NOMO-1 (cell line): ENCODE measurements around the gene HELZ.
A peak's percentile ranks its signal among the peaks of the same experiment; 100 is the strongest.

ENCODE experiments used
- DNase-seq, 2 experiments: peaks; one replicate each; lab custom pipeline; 2025; ENCODE audit not compliant: unreplicated experiment in 2 of 2; lab: John Stamatoyannopoulos, UW

HELZ gene

DNA sequence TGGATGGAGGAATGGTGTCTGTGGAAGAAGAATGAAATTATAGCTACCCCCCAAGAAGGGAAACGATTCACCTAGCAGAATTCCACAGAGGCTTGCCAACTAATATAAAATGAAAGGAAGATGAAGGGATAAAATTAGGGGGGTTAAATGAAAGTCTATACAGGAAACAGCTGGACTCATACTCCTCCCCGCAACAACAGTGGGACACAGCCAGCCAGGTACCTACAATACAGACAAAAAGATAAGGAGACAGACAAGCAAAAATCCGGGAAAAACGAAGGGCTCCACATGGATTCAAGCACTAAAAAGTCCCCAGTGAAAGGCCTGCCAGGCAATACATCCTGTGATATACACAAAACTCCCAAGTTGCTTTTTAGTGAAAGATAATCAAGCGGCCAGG is 152.7 kb downstream of the HELZ start:
- no peak for DNase-seq

DNA sequence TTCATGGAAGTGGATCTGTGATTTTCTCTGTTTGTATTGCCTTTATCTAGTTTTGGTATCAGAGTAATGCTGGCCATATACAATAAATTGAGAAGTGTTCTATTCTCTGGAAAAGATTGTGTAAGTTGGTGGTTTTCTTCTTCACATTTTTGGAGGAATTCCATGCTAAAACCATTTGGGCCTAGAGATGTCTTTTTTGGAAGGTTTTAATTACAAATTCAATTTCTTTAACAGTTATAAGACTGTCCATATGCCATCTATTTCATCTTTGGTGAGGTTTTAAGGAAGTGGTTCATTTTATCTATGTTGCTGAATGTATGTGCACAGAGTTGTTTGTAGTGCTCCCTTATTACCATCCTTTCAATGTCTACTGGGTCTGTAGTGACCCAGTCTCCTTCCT is 154.7 kb downstream of the HELZ start:
- no peak for DNase-seq

DNA sequence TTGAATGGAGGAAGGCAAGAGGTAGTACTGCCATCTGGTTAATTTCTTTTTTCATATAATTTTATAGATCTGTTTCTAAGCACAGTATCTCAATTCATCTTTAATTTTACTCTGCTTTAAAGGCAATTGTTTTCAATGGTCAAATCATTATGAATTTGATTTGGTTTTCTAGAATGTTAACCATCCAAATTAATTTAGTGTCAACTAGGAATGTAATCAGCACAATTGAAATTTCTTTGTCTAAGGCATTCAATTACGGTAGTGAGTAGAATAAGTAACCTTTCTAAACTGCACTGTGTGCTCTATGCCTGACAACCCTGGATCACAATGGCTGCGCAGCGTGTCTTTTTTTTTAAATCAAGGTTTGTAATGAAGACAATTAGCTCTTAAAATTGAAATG is 156.4 kb downstream of the HELZ start:
- DNase-seq = no peak

DNA sequence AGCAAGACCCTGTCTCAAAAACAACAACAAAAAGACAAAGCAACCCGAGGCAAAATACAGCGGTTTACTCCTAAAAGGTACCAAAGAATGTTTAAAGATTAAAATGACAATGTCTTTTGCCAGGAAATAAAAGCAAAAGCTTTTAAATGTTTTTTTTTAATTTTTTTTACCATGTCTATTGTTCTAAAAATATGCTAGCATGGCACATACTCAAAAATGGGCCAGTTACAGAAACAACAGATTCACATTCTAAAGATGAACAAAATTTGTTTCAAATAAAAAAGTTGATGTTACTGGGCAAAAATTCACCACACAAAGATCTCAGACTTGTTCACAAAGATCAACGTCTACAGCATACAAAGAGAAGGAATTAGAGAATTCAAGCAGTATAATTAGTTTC is 159.6 kb downstream of the HELZ start:
- no peak for DNase-seq

DNA sequence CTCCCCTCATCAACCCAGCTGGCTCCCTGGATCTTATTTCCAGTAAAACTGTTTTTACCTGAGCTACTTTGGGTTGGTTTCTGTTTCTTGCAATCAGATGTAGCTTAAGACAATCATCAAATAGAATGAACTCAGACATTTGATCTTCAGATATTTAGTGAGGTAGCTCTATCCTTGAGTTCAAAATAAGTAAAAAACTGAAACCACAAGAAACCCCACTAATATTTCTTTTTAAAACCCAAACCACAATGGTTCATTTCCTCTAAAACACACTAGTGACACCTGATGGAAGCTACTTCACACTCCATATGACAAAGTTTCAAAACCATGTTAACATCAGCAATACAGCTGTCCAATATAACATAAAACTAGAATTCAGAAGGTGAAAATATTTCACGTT is 162.9 kb downstream of the HELZ start:
- peak in 1 of 2 experiments; percentile 22 for DNase-seq

DNA sequence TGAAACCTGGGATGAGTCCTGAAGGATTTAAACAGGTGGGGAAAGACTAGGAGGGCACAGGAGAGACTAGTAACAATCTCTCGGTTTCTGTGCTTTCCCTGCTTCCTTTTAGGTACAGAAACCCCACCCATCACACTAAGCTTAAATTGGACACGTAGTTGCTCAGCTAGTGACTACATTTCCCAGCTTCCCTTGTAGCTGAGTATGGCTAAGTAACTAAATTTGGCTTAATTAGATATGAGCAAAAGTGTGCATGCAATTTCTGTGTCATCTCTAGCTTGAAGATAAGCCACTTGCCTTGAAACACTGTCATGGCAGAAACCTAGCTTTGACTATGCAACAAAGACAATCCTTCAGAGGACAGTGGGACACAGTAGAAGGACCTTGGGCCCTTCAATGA is 164.2 kb downstream of the HELZ start:
- DNase-seq = no peak

DNA sequence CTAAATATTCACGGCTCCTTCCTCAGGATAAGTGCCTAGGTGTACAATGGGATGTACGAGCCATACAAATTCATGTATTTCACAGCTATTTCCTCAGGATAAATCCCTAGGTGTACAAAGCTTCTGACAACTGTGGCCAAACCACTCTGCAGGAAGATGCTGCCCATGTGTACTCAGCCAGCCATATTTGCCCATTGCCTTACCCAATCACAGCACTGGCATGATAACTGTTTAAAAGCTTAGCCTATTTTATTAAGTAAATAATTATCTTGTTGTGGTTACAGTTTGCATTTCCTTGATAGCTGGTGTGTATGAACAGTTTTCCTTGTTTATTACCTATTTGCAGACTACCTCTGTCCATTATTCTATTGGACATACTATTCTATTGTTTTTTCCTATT is 165.5 kb downstream of the HELZ start:
- DNase-seq = no peak

DNA sequence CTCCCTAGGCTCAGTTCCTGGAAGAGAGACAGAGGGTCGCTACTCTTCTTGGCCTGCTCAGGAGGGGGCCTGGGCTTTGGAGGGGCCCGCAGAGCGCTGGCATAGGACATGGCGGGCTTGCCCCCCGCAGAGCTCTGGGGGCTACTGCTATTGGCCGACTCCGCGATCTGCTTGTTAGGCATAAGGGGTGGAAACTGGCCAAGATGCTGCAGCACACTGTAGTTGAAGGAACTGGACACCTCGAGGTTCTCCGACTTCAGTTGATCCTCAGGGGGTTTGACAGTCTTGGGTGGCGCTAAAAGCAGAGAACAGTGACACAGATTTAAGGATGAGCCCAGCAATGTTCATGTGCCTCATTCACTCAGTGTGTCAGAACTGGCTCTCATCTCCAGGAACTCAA is 166.7 kb downstream of the HELZ start:
- DNase-seq = no peak

DNA sequence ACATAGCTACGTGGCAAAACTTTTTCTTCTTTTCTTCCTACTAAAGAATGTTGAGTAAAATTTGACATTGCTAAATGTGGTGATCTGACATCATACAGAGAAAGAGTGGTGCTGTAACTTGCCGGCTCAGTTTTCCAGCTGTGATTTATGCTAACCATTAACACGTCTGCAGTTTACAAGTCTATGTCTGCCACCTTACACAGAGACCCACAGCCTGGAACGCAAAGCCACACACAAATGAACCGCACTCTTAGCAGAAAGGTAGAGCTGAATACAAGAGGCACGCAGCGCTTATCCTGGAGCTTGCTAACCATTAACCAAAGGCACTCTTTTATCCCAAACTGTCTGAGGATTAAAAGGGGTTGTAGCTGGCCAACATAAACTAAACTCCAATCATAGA is 168.7 kb downstream of the HELZ start:
- DNase-seq = no peak

DNA sequence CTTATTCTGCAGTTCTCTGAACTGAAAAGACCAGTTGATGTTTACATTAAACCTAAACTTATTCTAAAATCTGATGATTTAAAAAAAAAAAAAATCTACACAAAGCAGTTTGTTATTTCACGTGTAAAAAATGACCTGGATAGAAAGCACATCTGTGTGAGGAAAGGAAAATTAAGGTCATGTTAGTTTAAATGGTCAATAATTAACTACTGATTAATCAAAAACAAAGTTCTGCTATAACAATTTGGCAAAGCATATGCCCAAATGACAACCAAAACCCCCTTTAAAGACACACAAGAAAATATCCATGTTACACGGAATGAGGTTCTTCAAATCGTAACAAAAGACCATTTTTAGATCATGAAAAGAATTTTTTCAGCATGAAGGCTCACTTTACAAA is 170.2 kb downstream of the HELZ start:
- DNase-seq = no peak

DNA sequence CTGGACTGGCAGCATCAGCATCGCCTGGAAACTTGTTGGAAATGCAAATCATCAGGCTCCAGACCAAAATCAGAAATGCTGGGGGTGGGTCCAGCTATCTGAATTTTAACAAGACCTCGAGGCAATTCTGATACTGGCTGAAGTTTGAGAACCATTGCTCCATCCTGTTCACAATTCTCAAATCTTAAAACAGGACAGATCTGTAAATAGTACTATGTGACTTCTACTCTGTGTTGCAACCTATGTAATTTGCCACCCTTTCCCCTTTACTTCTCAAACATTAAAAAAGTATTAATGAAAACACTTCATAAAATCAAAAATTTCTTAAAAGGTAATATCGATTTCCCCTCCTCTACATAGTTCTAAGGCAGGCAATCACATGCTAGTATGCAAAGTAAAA is 172.1 kb downstream of the HELZ start:
- DNase-seq = no peak

DNA sequence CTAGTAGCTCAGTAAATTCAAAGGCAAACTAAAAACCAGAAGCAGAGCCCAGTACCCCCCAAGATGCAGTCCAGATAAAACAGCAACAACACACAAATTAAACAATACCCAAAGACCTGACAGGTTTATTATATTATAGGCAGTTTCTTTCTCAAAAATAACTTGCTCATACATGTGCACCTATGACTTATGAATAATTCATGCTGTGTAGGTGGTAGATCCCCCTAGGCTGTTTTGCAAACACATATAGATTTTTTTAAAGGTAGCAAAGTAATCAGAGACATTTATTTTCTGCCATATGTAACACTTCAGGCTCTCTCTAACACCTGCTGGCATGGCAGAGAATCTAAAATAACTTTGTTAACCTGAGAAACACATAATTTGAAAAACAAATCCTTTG is 173.4 kb downstream of the HELZ start:
- DNase-seq = no peak

DNA sequence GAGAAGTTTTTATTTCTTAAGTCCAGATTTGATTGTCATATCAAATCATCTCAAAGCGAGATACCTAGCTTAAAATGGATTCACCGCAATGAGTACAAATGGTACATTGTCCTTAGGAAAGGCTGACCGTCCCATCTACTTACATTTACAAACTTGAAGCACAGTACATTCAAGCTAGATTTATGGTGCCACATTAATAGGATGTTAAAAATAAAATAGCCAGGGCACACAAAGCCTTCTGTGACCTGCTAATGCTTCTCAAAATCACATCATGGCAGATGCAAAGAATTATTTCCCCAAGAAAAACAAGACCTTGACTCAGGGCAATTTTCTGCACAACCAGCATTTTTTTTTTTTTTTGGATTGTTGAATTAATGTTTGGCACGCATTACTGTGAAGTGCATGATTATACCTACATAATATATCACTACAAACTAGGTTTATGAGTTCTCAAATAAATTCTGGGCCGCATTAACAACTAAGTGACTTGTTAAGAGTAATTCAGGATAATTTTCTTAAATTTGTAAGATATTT is 175.3 kb downstream of the HELZ start:
- DNase-seq = no peak

DNA sequence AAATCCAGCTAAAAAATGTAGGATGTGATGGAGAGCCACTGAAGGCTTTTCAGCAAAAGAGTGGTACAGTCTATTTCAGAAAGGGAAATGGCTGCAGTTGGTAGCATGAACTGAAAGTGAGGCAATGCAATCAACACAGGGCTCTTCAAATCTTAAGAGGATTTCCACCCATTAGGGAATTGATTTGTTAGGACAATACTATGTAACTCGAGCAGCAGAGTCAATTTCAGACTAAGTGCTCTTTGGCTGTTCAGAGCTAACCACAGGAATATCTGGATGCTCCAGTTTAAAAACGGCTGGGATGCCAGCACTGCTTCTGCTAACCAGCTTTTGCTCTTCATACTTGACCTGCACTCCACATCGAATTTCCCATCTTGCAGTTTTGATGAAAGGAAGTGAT is 176.0 kb downstream of the HELZ start:
- DNase-seq = no peak

DNA sequence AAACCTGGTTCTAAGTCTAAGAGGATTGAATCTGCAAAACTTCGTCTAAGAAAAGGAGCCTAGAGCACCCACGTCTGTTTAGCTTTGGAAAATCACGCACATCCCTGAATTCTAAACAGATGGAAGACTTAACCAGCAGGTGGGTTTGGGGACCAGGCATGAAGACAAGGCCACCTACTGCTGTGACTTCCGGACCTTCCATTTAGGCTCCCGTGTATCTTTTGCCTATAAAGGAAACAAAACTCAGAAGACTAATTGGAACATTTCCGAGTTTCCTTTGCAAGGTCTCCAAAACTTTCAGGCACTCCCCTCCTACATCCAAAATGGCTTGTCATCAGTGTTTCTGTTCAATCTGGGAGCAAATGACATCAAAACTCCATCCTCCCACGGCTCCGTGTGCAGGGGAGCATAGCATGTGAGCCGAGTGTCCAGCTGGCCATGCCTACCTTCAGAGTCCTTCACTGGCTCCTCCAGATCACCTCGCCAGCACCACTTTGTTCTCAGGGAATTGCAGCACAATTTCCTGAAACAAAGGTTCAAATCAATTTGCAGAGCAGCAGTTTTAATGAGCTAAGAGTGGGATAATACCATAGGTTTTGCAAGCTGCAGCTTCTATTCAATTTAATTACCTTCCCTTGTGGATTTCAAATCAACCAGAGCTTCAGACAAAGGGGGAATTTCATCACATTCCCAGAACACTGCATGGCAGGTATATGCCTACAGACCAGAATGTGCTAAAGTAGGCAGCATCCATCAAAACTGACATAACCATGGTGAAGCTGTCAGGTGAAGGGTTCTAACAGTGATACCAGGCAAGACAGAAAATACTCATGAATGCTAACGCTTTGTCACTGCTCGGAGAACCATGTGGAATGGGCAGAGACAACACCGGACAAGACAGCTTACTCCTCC is 177.2 kb downstream of the HELZ start:
- no peak for DNase-seq

DNA sequence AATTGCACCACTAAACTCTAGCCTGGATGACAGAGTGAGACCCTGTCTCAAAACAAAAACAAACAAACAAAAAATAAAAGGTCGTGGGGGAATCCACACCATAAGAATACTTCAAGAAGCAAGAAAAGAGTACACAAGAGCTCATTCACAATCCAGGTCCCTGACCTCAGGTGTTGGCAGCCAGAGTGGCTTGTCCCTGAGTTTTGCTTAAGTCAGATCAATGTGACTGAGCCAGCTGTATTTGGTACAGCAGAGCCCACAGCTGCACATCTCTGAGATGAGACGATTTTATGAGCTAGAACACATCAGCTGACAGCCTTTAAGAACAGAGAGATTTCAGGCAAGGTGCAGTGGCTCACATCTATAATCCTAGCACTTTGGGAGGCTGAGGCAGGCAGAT is 178.3 kb downstream of the HELZ start:
- no peak for DNase-seq

DNA sequence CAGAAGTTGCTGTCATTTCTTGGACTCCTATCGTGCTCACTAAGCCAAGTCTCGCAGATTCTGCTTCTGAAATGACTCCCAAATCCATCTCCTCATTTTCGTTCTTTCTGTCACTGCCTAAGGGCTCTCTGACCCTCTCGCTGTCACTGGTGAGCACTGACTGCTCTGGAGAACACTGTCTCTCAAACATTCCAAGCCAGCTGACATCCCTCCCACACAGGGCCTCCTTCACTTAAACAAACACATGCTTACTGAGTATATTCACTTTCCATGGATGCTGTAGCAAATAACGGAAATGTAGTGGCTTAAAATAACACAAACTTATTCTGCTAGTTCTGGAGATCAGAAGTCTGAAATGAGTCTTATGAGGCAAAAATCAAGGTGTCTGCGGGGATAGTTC is 181.9 kb downstream of the HELZ start:
- no peak for DNase-seq

DNA sequence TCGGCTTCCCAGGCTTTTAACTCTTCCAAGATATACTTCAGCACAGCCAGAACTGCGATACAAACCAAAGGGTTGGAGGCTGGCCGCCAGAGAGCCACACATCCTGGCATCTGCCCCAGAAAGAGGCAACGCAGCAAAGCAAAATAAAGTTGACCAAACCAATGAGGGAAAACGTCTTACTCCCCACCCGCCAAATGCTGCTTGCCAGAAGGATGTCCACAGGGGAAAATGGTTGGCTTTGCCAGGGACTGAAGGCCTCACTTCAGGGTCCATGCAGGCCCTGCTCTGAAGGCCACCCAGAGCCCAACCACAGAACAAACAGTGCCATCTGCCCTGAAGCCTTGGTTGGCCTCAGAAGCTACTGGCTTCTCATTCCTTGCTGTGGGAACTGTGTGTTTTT is 185.6 kb downstream of the HELZ start:
- DNase-seq = no peak

DNA sequence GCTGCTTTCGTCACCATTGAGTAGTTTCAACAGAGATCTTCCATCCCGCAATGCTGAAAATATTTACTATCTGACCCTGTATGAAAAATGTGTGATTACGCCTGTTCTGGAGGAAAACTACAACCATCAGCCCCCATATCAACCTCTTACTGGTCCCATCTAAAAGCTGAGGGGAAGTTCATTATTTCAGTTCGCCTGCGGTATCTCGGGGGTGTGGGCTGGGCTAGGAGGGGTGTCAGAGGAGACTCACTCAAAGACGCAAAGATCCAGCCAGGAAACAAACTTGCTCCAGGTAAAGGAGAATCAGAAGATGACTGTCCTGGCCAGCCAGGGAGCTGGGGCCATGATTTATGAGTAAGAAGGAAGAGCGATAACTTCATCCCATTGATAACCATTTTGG is 187.0 kb downstream of the HELZ start:
- DNase-seq = no peak

DNA sequence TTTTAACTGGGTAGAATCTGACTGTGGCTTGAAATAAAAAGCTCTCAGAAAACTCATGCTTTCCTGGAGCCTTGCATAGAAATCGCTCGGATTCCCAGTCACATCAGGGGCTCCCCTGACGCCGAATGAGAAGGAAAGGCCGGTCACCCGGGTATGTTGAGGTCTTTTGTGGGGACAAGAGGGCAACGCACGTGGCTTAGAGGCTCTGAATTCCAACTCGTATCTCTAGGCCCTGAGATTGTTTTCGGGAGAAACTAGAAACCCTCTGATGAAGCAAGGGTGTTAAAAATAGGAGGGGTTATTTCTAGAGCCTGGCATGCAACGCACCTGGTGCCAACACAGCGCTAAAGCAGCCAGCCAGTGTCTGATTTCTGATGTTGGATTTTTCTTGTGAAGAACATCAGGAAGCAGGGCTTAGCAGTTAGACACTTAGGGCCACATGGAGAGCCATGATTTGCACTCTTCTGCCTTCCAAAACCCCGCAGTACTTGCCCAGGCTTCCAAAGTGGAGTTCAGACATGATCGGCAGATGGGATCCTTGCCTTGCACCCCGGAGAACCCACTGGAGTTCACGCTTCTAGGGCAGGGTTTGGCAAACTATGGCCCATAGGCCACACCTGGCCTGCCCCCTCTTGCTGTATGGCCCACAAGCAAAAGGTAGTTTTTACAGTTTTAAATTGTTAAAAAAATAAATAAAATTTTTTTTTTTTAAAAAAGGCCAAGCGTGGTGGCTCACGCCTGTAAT is 188.1 kb downstream of the HELZ start:
- DNase-seq = no peak

DNA sequence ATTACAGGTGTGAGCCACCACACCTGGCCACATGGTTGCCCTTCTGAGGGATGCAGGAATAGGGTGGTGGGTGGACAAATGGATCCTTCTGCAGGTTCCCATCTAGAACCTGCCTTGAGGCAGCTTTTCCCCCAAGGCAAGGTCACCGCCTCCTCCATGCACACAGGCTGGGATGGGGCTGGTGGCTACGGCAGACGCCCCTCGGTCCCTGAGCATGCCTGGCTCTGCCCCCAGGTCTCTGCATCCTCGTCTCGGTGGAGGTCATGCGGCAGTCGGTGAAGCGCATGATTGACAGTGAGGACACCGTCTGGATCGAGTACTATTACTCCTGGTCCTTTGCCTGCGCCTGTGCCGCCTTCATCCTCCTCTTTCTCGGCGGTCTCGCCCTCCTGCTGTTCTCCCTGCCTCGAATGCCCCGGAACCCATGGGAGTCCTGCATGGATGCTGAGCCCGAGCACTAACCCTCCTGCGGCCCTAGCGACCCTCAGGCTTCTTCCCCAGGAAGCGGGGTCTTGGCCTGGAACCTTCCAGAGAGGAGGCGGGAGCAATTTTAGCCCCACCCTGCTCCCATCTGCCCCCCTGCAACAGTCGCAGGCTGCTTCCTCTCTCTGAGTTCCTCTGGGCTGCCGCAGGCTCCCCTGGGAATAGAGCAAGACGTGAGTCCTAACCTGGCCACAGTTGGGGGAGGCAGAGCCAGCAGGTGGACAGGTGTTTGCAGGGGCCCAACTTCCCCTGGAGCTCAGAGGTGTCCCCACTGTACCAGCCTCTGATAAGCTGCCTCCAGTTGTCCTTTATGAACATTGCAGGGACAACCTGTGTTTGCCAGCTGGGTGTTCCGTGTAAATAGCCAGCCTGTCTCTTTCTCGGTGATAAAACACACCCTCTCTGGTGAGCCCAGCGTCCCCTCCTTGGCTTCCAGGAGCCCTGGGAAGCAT is 188.9 kb downstream of the HELZ start:
- DNase-seq = no peak
